ENCODE data around the gene ABCC8. TPM values are rescaled to one million over a fixed set of nuclear protein-coding genes. Genes with fewer than 3 reads are reported as not detected.
A peak's percentile ranks its signal among the peaks of the same experiment; 100 is the strongest.

ABCC8 gene
- polyA plus RNA-seq, 4 donors, result 0.81 to 11.2 (median 3.6) TPM

DNA sequence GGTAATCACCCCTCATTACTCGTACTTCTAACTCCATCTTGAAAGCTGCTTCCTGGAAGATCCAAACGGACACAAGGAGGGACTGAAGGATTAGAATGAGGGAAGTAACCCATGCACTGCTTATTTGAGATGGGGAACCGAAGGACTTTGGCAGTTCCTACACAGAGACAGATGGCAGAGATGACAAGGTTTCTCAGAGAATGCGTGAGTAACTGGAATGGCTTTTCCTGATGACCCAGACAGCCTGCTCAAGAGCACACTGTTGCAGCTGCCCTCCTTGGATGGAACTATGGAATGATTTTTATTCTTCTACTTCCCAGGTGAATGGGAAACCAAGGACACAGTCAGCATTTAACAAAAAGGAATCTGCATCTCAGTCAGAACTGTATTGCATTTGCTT, 95.5 kb downstream of the ABCC8 start:
- Histone ChIP-seq H3K27ac (ENCODE audit: low read depth in 1 of 3, low read length in 2 of 3) (no peak overlapping the region), H3K27me3 (ENCODE audit: control insufficient read depth in 3 of 3, insufficient read depth in 3 of 3, low read length in 3 of 3) (no peaks in the 10 kb centered on the region), H3K36me3 (ENCODE audit: control insufficient read depth in 3 of 3, insufficient read depth in 2 of 3, low read depth in 1 of 3, low read length in 3 of 3) (peaks cover 0 to 46% (median 13%) of the 10 kb centered on the region in 3 donors), H3K4me3 (ENCODE audit: low read depth in 1 of 3, low read length in 3 of 3) (no peak overlapping the region), H3K4me1 (ENCODE audit: control insufficient read depth in 3 of 3, insufficient read depth in 2 of 3, low read depth in 1 of 3, low read length in 2 of 3) (no peaks in the 10 kb centered on the region), H3K9me3 (ENCODE audit: control insufficient read depth in 2 of 2, insufficient read depth in 1 of 2, low read depth in 1 of 2, low read length in 1 of 2) (peaks cover 0 to 9% of the 10 kb centered on the region in 2 donors)
- FAIRE-seq (no peak), DNase-seq (no peak)
- WGBS, 3 donors, result 66 to 78% (median 76%) methylated on average over 4 of the region's 4 CpGs

DNA sequence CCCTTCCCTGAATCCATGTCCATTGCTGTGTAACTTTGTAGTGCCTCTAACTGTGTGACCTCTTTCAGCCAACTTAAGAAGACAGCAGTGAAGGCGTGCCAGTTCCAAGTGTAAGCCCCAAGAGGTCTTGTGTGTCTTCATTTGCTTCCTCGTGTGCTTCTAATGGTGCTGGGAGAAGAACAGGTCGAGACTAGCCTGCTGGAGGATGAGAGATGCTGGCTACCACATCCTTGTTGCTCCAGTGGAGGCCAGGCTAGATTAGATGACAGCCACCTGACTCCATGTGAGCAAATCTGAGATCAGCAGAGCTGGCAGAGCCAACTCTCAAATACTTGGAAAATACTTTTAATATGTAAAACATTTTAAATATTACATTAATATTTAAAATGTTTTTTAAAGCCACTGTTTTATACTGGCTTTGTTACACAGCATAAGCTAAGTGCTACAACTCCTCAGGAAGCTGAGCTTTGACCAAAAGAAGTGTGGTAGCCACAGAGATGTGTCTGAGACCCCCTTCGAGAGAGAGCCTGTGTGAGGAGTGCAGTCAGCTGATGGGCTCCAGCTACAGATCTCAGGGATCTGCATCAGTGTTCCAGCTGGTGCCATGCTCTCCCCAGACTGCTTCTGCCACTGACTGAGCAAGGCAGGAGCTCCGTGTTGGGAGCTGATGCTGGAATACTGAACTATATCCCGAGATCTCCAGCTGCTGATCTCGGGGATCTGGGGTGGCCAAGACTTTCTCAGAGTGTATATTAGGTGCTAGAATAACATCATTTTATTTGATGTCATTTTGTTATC, 97.1 kb downstream of the ABCC8 start:
- FAIRE-seq (no peak), DNase-seq (no peak)
- peaks cover 0 to 42% (median 17%) of the 10 kb centered on the region in 3 donors for H3K36me3 ChIP-seq (ENCODE audit: control insufficient read depth in 3 of 3, insufficient read depth in 2 of 3, low read depth in 1 of 3, low read length in 3 of 3)
- 87 to 92% (median 87%) methylated on average over 7 of the region's 7 CpGs for WGBS, 3 donors
- no peaks in the 10 kb centered on the region for H3K27me3 ChIP-seq (ENCODE audit: control insufficient read depth in 3 of 3, insufficient read depth in 3 of 3, low read length in 3 of 3)
- peaks cover 0 to 9% of the 10 kb centered on the region in 2 donors for H3K9me3 ChIP-seq (ENCODE audit: control insufficient read depth in 2 of 2, insufficient read depth in 1 of 2, low read depth in 1 of 2, low read length in 1 of 2)
- H3K4me3 ChIP-seq (ENCODE audit: low read depth in 1 of 3, low read length in 3 of 3), result no peak overlapping the region
- H3K27ac ChIP-seq (ENCODE audit: low read depth in 1 of 3, low read length in 2 of 3), result no peak overlapping the region
- no peaks in the 10 kb centered on the region for H3K4me1 ChIP-seq (ENCODE audit: control insufficient read depth in 3 of 3, insufficient read depth in 2 of 3, low read depth in 1 of 3, low read length in 2 of 3)

DNA sequence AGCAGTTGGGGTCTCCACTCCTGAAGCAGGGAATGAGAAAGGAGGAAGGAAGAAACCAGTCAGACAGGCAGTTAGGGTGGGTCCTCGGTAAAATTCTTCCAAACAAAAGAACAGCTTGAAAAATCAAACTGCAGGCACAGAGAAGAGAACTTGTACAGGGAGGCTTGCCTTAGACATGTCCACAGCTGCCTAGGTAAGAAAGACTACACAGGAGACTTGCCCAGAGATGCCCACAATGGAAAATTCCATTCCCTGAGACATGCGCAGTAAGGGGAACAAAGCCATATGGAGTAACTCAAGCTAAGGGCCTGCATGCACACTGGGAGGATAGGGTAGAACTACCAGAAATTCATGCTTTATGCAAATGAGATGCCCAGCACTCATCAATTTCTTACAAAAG, 98.0 kb downstream of the ABCC8 start:
- H3K4me3 ChIP-seq (ENCODE audit: low read depth in 1 of 3, low read length in 3 of 3), result no peak overlapping the region
- H3K27me3 ChIP-seq (ENCODE audit: control insufficient read depth in 3 of 3, insufficient read depth in 3 of 3, low read length in 3 of 3), result no peaks in the 10 kb centered on the region
- H3K36me3 ChIP-seq (ENCODE audit: control insufficient read depth in 3 of 3, insufficient read depth in 2 of 3, low read depth in 1 of 3, low read length in 3 of 3), result peaks cover 0 to 43% (median 19%) of the 10 kb centered on the region in 3 donors
- H3K27ac ChIP-seq (ENCODE audit: low read depth in 1 of 3, low read length in 2 of 3), result no peak overlapping the region
- 66 to 79% (median 71%) methylated on average over 2 of the region's 2 CpGs for WGBS, 3 donors
- DNase-seq (no peak), FAIRE-seq (no peak)
- peaks cover 0 to 18% of the 10 kb centered on the region in 2 donors for H3K9me3 ChIP-seq (ENCODE audit: control insufficient read depth in 2 of 2, insufficient read depth in 1 of 2, low read depth in 1 of 2, low read length in 1 of 2)
- H3K4me1 ChIP-seq (ENCODE audit: control insufficient read depth in 3 of 3, insufficient read depth in 2 of 3, low read depth in 1 of 3, low read length in 2 of 3), result no peaks in the 10 kb centered on the region

DNA sequence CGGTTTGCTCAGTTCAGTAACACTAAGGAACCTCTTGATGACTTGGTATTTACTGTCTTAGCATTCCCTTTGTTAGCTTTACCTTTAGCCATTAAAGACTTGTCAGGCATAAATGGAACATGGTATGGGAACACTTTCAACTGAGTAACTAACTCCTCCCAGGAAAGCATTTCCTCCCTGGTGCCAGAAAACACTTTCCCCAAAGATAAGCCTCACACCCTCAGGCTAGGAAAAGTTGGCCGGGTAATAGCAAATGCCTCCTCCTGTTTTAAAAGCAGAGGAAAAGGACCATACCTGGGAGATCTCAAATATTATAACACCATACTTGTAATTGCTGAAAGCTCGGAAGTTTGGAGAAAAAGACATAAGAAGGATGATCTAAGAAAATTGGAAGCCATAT, 100.2 kb downstream of the ABCC8 start:
- peaks cover 0 to 39% of the 10 kb centered on the region in 2 donors for H3K9me3 ChIP-seq (ENCODE audit: control insufficient read depth in 2 of 2, insufficient read depth in 1 of 2, low read depth in 1 of 2, low read length in 1 of 2)
- DNase-seq, result no peak
- no peaks in the 10 kb centered on the region for H3K27me3 ChIP-seq (ENCODE audit: control insufficient read depth in 3 of 3, insufficient read depth in 3 of 3, low read length in 3 of 3)
- no peaks in the 10 kb centered on the region for H3K4me1 ChIP-seq (ENCODE audit: control insufficient read depth in 3 of 3, insufficient read depth in 2 of 3, low read depth in 1 of 3, low read length in 2 of 3)
- H3K36me3 ChIP-seq (ENCODE audit: control insufficient read depth in 3 of 3, insufficient read depth in 2 of 3, low read depth in 1 of 3, low read length in 3 of 3), result peaks cover 7 to 49% (median 40%) of the 10 kb centered on the region in 3 donors
- WGBS, 3 donors, result 89 to 95% (median 93%) methylated on average over 3 of the region's 3 CpGs
- H3K4me3 ChIP-seq (ENCODE audit: low read depth in 1 of 3, low read length in 3 of 3), result no peak overlapping the region
- FAIRE-seq, result no peak
- H3K27ac ChIP-seq (ENCODE audit: low read depth in 1 of 3, low read length in 2 of 3), result no peak overlapping the region

DNA sequence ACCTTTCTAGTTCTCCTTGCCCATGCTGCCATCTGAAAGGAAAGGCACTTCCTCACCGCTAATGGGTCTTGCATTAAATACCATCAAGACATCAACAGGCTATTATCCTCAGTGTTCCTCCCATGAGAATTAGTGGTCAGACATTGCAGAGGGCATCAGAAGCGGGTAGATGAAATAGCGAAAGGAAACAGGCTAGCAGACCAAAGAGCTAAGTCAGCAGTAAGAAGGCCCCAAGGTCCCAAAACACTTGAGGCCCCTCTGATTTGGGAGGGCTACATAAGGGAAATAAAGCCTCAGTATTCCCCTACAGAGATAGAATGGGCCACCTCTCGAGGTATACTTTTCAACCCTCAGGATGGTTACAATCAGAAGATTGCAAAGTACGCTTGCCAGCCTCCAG, 101.1 kb downstream of the ABCC8 start:
- Histone ChIP-seq H3K9me3 (ENCODE audit: control insufficient read depth in 2 of 2, insufficient read depth in 1 of 2, low read depth in 1 of 2, low read length in 1 of 2) (peaks cover 0 to 47% of the 10 kb centered on the region in 2 donors), H3K27me3 (ENCODE audit: control insufficient read depth in 3 of 3, insufficient read depth in 3 of 3, low read length in 3 of 3) (no peaks in the 10 kb centered on the region), H3K4me1 (ENCODE audit: control insufficient read depth in 3 of 3, insufficient read depth in 2 of 3, low read depth in 1 of 3, low read length in 2 of 3) (no peaks in the 10 kb centered on the region), H3K27ac (ENCODE audit: low read depth in 1 of 3, low read length in 2 of 3) (no peak overlapping the region), H3K4me3 (ENCODE audit: low read depth in 1 of 3, low read length in 3 of 3) (no peak overlapping the region), H3K36me3 (ENCODE audit: control insufficient read depth in 3 of 3, insufficient read depth in 2 of 3, low read depth in 1 of 3, low read length in 3 of 3) (peaks cover 10 to 50% (median 45%) of the 10 kb centered on the region in 3 donors)
- DNase-seq (no peak), FAIRE-seq (no peak)
- WGBS, 3 donors, result 90 to 95% (median 91%) methylated on average over 5 of the region's 5 CpGs

DNA sequence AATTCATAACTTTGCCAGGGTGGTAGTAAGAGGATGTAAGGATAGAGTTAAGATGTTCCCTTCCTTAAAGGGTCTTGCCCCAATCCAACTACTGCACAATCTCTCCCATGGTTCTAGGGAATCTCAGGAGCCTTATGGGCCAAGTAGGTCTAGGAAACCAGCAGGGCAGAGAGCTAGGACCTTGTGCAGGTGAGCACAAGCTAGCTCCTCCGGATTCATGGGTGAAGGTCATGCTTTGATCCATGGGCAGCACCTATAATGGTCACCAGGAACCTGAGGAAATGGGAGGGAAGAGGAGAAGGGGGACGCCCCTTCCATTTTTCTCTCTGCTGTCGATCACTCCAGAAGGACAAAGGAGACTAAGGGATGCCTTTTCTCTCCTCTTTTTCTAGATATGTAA, 105.0 kb downstream of the ABCC8 start:
- Histone ChIP-seq H3K27ac (ENCODE audit: low read depth in 1 of 3, low read length in 2 of 3) (no peak overlapping the region), H3K27me3 (ENCODE audit: control insufficient read depth in 3 of 3, insufficient read depth in 3 of 3, low read length in 3 of 3) (no peaks in the 10 kb centered on the region), H3K9me3 (ENCODE audit: control insufficient read depth in 2 of 2, insufficient read depth in 1 of 2, low read depth in 1 of 2, low read length in 1 of 2) (peaks cover 0 to 73% of the 10 kb centered on the region in 2 donors), H3K36me3 (ENCODE audit: control insufficient read depth in 3 of 3, insufficient read depth in 2 of 3, low read depth in 1 of 3, low read length in 3 of 3) (peaks cover 18 to 69% (median 55%) of the 10 kb centered on the region in 3 donors), H3K4me3 (ENCODE audit: low read depth in 1 of 3, low read length in 3 of 3) (no peak overlapping the region), H3K4me1 (ENCODE audit: control insufficient read depth in 3 of 3, insufficient read depth in 2 of 3, low read depth in 1 of 3, low read length in 2 of 3) (no peaks in the 10 kb centered on the region)
- FAIRE-seq (no peak), DNase-seq (peak in 1 of 2 donors; percentile 42)
- WGBS, 3 donors, result 61 to 66% (median 62%) methylated on average over 3 of the region's 3 CpGs

DNA sequence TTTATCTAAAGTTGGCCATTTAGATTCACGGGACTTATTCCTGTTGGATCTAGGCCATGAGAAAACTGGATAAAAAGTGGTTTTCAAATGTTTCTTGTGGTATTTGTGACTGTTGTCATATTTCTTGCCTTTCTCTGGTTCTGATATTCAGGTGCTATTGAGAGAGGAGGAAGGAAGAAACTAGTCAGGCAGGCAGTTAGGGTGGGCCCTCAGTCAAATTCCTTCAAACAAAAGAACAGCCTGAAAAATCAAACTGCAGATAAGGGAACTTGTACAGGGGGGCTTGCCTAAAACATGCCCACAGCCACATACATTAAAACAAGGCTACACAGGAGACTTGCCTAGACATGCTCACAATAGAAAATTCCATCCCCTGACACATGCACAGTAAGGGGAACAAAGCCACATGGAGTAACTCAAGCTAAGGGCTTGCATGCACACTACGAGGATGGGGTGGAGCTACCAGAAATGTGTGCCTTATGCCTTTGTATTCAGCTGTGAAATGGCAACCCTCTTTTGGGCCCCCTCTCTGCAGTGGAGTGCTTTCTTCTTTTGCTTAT, 106.9 kb downstream of the ABCC8 start:
- Histone ChIP-seq H3K4me3 (ENCODE audit: low read depth in 1 of 3, low read length in 3 of 3) (no peak overlapping the region), H3K27me3 (ENCODE audit: control insufficient read depth in 3 of 3, insufficient read depth in 3 of 3, low read length in 3 of 3) (no peaks in the 10 kb centered on the region), H3K27ac (ENCODE audit: low read depth in 1 of 3, low read length in 2 of 3) (no peak overlapping the region), H3K36me3 (ENCODE audit: control insufficient read depth in 3 of 3, insufficient read depth in 2 of 3, low read depth in 1 of 3, low read length in 3 of 3) (peaks cover 19 to 63% (median 53%) of the 10 kb centered on the region in 3 donors), H3K9me3 (ENCODE audit: control insufficient read depth in 2 of 2, insufficient read depth in 1 of 2, low read depth in 1 of 2, low read length in 1 of 2) (peaks cover 0 to 76% of the 10 kb centered on the region in 2 donors), H3K4me1 (ENCODE audit: control insufficient read depth in 3 of 3, insufficient read depth in 2 of 3, low read depth in 1 of 3, low read length in 2 of 3) (no peaks in the 10 kb centered on the region)
- DNase-seq, result no peak
- 92 to 94% (median 94%) methylated on average over 2 of the region's 2 CpGs for WGBS, 3 donors
- FAIRE-seq, result no peak

DNA sequence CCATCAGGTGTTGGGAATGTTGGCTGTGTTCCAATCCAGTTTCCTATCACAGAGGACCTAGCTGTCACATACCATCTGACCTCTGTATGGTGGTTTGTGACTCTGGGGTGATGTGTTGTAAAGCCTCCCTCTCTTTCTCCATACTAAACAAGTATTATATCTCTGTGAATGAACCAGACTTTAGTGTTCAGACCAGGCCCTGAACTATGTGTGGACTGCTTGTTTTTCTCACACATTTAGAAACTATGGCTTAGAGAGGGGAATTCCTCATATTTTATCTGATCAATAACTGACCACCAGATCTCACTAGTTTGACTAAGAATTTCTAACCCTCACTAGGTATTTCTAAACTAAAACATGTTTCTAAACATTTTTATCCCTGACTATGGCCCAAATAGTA, 107.6 kb downstream of the ABCC8 start:
- Histone ChIP-seq H3K27me3 (ENCODE audit: control insufficient read depth in 3 of 3, insufficient read depth in 3 of 3, low read length in 3 of 3) (no peaks in the 10 kb centered on the region), H3K36me3 (ENCODE audit: control insufficient read depth in 3 of 3, insufficient read depth in 2 of 3, low read depth in 1 of 3, low read length in 3 of 3) (peaks cover 19 to 63% (median 55%) of the 10 kb centered on the region in 3 donors), H3K4me1 (ENCODE audit: control insufficient read depth in 3 of 3, insufficient read depth in 2 of 3, low read depth in 1 of 3, low read length in 2 of 3) (no peaks in the 10 kb centered on the region), H3K4me3 (ENCODE audit: low read depth in 1 of 3, low read length in 3 of 3) (no peak overlapping the region), H3K27ac (ENCODE audit: low read depth in 1 of 3, low read length in 2 of 3) (no peak overlapping the region), H3K9me3 (ENCODE audit: control insufficient read depth in 2 of 2, insufficient read depth in 1 of 2, low read depth in 1 of 2, low read length in 1 of 2) (peaks cover 0 to 71% of the 10 kb centered on the region in 2 donors)
- FAIRE-seq (no peak), DNase-seq (no peak)

Measured in small intestine (tissue), 7 donors.